Superior temporal gyrus (tissue), 1 donor: ENCODE results near the gene PDCD10.

ENCODE experiments used
- DNase-seq: peaks from one replicate; pipeline ENCODE4 v3.0.0-alpha.2; 2016; ENCODE audit errors: extremely low spot score

PDCD10 gene

DNA sequence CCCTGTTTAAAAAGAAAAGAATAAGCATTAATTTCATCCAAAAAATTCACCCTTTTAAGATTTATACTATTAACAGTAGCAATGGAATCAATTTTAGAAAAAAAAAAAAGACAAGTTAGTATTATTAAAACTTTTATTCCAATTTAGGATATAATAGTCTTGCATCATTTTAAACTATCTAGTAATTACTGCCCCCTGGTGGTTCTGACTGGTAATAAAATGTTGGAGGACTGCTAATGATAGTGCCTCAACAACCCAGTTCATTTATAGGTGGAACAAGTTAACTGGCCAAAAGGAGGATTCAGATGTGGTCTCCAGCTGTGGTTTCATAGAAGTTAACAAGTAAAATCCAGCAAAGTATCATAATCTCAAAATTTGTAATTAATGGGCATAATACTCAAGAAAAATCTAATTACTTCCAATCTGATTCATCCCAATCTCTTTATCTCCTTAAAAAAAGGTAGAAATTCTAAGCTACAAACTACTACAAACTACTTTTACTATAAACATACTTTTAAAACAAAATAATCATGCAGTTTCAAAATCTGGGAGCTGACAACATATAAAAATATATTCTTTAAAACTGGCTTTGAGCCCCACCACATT lies 50.2 kb downstream of the PDCD10 start:
- DNase-seq: peak; percentile 95

DNA sequence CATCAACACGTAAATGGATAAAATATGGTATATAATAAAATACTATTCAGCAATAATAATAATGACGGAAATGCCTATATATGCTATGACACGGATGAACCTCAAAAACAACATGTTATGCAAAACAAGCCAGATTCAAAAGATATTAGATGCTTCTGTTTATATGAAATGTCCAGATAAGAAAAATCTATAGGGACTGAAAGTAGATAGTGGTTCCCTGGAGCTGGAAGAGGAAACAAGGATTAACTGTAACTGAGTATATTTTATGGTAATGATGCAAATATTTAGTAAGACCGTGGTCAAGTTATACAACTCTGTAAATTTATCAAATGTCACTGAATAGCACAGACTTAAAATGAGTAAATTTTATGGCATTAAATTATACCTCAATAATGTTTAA lies 55.2 kb downstream of the PDCD10 start:
- no peak for DNase-seq

GRCh38 chr3:167675848-167676247 lies 58.8 kb downstream of the PDCD10 start:
- no peak for DNase-seq

DNA sequence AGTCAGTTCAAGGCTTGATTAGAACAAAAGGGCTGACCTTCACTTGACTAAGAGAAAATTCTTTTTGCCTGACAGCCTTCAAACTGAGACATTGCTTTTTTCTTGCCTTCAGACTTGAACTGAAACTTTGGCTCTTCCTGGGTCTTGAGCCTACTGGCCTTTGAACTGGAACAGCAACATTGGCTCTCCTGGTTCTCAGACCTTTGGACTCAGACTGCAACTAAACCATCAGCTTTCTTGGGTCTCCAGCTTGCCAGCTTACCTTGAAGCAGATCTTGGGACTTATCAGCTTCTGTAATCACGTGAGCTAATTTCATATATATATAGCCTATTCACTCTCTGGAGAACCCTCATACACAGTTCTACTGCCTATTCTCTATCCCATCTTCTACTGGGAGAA lies 61.5 kb downstream of the PDCD10 start:
- no peak for DNase-seq

DNA sequence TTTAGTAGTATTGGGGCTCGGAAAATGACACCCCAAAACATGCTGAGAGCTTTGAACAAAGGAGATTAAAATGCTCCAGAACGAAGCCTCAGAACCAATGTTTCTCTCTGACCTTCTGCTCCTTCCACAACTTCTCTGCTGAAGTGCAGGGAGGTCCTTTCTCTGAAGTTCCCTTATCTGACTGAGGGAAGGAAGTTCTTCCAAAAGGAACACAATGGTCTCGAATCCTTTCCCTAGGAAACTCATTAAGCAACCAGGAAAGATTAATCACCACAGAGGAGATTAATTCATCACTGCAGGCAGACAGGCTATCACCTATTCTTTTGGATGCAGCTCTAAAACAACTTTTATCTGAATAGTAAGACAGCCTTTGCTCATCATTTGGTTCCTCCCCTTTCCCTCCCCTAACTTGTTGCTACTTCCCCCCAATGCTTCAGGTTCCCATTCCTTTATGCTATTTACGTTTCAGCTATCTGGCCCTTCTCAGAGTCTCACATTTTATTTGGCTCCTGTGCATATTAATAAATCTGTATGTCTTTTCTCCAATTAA lies 62.7 kb downstream of the PDCD10 start:
- no peak for DNase-seq

DNA sequence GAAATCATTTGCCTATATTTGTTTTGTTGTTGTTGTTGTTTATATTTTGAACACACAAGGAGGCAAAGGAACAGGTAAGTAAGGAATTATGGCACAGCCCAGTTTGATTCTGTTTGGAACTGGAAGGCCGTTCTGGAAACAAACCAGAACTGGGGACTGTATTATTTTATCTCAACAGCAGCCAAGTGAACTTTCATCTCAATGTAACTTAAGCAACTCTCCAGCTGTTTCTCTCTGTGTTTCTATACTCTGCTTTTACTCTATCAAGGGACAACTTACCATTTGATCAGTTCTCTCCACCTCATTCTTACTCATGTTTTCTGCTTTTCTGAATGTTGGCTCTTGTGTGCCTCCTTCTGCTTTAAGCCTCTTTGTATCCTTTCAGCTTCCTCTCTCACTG lies 65.0 kb downstream of the PDCD10 start:
- DNase-seq: no peak

GRCh38 chr3:167668651-167669050 lies 66.0 kb downstream of the PDCD10 start:
- DNase-seq: no peak

DNA sequence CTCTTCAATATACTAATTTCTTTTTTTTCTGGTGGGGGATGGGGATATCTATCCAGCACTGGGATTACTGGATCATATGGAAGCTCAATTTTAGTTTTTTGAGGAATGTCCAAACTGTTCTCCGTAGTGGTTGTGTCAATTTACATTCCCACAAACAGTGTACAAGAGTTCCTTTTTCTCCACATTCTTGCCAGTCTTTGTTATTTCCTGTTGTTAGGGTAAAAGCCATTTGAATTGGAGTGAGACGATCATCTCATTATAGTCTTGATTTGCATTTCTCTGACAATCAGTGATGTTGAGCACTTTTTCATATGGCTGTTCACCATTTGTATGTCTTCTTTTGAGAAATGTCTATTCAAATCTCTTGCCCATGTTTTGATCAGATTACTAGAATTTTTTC lies 68.1 kb downstream of the PDCD10 start:
- no peak for DNase-seq

- no peak for DNase-seq
Measured at GRCh38 chr3:167662919-167663400, 71.7 kb downstream of the PDCD10 start.

DNA sequence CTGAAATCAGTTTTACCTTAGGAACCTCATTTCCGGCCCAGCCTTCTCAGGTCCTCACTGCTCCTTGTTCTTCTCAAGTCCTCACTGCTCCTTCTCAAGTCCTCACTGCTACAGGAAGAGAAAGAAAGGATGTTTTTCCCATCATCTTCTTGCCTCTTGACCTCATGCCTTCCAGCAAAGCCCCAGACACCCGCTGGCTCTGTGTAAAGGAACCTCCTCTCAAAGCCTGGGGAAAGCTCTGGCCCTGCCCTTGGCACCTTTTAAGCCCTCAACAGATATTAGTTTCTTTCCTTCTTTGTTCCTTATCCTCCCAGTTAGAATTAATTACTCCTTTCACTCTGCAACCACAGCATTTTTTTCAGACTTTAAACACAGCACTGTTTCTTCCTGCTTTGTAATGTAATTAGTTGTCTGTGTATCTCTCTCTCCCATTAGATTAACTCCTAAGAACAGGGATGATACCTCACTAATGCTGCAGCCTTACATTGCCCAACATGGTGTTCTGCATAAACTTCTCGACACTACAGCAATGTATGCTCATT lies 76.9 kb downstream of the PDCD10 start:
- DNase-seq: no peak

DNA sequence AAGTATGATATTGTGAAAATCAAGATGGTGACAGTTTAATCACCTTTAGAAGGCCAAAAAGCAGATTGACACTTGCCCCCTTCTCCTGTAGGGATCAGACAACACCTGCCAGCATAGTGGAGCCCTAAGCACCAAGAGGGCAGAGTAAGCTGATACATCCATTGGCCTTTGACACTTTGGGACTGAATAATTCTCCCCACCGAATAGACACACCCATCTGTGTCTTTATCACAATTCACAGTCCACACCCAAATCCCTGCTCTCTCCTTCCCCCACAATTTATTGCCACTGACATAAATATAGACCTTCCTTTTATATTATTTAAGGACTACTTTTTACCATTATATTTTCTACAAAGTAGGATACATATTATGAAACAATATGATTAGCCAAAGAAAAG lies 77.9 kb downstream of the PDCD10 start:
- no peak for DNase-seq

DNA sequence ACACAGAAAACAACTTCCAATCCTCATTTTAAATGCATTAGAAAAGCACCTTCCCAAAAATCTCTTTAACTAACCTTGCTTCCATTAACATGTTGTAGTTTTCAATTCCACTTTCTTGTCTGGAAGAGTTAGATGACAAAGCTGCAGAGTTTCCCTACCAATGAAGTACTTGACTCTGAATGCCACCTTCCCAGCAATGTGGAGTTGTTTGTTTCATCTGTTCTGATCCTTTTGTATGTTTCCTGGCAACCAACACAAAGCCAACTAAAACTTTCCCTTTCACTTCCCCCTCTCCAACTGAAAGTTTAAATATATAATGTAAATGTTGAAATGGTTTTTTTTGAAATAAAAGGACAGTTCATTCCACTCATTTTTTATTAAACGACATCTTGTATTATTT lies 80.9 kb downstream of the PDCD10 start, which contains the start of gene WDR49:
Gene WDR49 (minus strand): TSS at position 183 of the 400 bp plus-strand sequence. CDS start 517 bp downstream, outside the sequence.
- no peak for DNase-seq

DNA sequence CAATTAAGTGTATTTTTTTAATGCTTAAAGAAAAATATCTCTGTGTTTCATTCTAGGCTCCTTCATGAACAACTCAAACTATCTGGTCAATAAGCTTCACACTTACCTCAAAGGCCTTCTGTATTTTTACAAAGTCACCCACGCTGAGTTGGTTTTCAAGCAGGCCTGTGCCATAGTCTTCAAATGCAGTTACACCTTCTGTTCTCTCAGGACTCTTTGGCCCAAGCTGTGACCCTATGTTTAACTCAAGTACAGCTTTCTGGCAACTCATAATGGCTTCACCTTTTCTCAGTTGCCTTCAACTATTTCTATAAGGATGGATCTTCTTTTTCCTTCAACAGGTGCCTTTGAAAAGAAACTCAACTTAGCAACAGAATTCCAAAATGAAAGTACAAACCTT lies 81.5 kb downstream of the PDCD10 start:
- DNase-seq: no peak

DNA sequence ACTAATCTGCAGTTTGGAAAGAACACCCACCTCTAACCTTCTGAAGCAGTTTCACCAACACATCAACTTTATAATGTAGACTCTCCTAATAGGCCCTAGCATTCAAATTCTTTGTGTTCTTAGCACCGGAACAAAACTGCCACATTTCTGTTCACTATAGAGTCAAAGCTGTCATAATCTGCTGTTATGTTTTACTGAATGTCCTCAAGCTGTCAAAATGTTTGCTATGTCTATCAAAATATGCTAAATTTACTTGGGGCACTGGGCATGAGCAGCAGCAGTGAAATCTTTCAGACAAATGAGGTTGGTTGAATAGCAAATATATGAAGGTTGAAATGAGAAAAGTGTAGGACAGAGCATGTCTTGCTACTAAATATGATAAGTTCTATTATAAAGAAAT lies 82.9 kb downstream of the PDCD10 start:
- no peak for DNase-seq

GRCh38 chr3:167650459-167650858 lies 84.2 kb downstream of the PDCD10 start:
- DNase-seq: no peak

DNA sequence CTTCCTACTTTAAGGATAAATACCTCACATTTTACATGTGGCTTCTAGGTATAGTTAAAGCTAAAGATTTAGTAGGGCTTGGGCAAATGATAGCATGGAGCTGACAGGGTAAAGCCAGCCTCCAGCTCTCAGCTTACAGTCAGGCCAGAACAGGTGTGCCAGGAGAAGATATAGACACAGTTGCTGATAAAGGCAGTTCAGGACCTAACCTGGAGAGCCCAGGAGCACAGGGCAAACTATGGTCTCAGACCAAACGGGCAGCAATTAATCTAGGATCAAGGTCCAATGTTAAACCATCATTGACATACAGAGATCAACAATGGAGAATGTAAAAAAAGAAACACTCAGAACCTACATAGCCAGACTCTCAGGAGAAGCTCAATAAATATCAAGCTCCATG lies 84.9 kb downstream of the PDCD10 start:
- DNase-seq: no peak

DNA sequence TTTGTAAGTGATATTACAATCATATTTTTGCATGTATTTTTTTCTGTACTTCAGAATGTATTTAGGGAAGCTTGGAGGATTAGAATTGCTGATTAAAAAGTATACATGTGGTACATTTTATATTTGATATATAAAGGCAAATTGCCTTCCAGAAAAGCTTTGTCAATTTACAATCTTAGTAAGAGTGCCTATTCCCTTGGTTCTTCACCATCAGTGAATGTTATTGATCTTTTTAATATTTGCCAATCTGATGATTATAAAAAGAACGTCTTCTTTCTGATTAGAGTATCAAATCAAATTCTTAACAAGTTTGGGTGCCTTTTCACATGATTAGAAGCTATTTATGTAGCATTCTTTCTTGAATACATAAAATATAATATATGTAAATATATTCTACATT lies 90.1 kb downstream of the PDCD10 start:
- DNase-seq: no peak
